Left renal pelvis (tissue), 4 donors: ENCODE results near the gene PRDM15. TPM values are rescaled to one million over a fixed set of nuclear protein-coding genes. Genes with fewer than 3 reads are reported as not detected.
"Not testable (repeated sequence)": the region's sequence is repeated elsewhere in the genome, so short reads cannot be mapped to it uniquely, and the experiment has no call there.

Source experiments
- DNase-seq, 4 donors: peaks; one replicate each; pipeline ENCODE4 v3.0.0-alpha.2; 2013; ENCODE audit warnings: low read depth in 4 of 4, low spot score in 3 of 4
- polyA plus RNA-seq, 4 donors: library from polyadenylated mRNA; unstranded; fragments of 120-200 nt; gene quantifications; one replicate each; pipeline ENCODE4 v1.2.1, GENCODE V29; 2013; ENCODE audit not compliant: insufficient read length in 4 of 4

The PRDM15 gene
- polyA plus RNA-seq, 4 donors: 5.7 to 8.0 (median 6.2) TPM

DNA sequence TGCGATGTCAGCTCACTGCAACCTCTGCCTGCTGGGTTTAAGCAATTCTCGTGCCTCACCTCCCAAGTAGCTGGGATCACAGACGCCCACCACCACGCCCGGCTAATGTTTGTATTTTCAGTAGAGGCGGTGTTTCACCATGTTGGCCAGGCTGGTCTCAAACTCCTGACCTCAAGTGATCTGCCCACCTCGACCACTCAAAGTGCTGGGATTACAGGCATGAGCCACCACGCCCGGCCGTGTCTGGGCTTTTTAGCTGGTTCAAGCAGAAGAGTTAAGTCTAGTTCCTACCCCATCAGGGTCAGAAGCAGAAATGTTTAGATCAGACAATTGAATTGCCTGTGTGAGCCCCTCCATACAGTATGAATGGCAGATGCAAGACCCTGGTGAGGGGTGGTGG is 84.5 kb downstream of the PRDM15 start:
- DNase-seq: no peak

DNA sequence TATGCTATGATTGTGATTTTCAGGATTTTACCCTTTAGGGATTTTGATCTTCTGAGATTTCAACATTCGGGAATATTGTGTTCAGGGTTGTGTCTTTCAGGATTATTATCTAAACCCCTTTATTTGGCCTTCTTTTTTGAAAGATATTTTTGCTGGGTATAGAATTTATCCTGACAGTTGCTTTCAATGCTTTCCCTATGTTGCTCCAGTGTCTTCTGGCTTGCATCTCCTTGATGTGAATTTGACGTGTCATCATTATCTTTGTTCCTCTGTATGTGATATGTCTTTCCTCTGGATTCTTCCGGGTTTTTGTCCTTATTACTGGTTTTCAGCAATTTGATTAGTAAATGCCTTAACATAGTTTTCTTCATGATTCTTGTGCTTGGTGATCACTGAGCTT is 86.4 kb downstream of the PRDM15 start:
- no peak for DNase-seq

- no peak for DNase-seq
Observed at GRCh38 chr21:41786509-41786987, 92.6 kb downstream of the PRDM15 start.

- DNase-seq: not testable (repeated sequence)
Observed at GRCh38 chr21:41785262-41785661, 93.9 kb downstream of the PRDM15 start.

GRCh38 chr21:41784456-41785102 is 94.6 kb downstream of the PRDM15 start:
- no peak for DNase-seq

DNA sequence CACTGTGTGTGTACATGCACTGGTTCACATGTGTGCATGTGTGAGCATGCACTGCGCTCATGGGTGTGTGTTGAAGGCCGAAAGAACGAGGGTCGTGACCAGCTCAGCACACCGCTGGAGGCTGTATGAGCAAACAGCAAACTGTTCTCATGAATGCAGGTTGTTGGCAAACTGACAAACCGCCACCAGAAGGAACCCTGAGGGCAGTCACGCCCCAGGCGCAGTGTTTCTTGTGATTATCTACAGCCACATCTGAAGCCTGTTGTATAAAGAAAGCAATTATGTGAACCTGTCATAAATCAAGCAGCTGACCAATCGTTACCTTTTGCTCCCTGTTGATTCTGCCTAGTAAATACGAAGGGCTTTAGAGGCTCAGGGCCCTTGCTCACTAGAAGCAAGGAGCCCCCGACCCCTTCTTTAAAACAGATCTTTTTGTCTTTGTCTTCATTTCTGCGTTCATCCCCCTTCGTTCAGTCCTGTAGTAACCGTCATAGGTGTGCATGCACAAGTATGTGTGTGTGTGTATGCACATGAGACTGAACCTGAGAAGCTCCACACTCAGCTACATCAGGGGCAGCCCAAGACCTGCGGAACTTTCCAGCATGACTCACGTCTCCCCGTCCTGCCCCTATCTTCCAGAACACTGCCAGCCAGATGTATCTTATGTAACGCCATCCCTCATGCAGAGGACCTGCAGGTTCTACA is 95.5 kb downstream of the PRDM15 start:
- DNase-seq: no peak

GRCh38 chr21:41781050-41781410 is 98.1 kb downstream of the PRDM15 start:
- DNase-seq: no peak

DNA sequence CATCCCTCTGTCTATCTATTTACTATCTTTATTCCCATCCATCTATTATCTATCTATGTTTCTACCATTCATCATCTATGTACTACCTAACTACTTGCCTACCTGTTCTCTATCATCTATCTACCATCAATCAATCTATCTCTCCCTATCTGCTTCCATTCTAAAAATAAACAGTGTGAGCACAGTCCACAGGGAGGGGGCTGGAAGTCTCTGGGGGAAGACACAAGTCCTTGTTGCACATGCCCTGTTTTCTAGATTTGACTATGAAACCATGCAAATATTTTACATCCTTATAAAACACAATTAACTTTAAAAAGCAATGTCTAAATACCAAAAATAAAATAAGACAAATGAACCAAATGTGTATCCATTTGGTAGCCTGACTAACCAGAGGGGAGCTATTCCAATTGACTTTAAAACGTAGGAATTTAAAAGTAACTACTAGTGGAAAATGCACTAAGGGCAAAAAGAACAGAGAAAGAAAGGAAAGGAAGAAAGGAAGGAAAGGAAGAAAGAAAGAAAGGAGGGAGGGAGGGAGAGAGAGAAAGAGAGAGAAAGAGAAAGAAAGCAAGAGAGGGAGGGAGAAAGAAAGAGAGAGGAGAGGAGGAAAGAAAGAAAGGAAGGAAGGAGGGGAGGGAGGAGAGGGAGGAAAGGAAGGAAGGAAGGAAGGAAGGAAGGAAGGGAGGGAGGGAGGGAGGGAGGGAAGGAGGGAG is 98.7 kb downstream of the PRDM15 start:
- no peak for DNase-seq

- DNase-seq: no peak
Observed at GRCh38 chr21:41779659-41780058, 99.5 kb downstream of the PRDM15 start.

DNA sequence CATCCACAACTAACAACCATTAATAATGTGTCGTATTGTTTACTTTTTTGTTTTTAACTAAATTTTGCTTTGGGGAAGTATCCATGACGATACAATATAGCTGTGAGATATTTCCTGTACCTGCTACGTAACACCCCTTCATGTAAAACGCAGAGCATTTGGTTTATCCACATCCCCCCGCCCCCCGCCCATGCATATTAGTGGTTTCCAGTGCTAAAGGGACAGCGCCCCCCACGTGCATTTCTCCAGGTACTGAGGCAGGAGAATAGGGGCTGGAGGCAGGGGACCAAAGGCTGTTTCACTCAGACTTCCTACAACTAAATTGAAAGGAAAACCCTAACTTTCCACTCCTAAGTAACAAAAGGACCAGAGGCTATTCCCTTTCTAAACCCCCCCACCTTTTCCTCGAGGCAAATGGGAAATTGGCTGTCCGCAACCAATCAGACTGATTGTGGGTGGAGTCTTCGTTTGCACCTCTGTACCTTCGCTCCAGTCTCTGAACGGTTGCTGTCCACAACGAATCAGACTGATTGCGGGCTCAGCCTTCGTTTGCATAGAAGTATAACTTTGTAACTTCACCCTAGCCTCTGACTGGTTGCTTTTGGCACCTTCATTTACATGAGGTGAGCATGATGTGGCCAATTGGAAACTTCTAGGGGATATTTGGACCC is 100.1 kb downstream of the PRDM15 start:
- no peak for DNase-seq

GRCh38 chr21:41777951-41778815 is 101.0 kb downstream of the PRDM15 start:
- no peak for DNase-seq

- DNase-seq: no peak
Observed at GRCh38 chr21:41776778-41777177, 102.4 kb downstream of the PRDM15 start.

DNA sequence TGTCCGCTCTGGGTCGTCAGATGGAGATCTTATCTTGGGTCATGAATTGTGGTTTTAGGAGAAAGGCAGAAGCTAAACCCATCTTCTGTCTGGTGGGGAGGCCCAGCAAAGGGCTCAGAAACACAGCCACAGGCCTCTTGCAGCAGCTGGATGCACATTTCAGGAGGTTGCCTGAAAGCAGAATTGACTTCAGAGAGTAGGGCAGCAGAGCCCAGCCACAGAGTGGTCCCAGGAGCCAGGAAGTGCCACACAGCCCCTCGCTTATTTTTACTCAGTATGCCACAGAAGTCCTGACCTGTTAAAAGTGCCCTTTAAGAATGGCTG is 104.0 kb downstream of the PRDM15 start:
- no peak for DNase-seq

- DNase-seq: no peak
Observed at GRCh38 chr21:41774467-41775148, 104.5 kb downstream of the PRDM15 start.

GRCh38 chr21:41772351-41773080 is 106.6 kb downstream of the PRDM15 start:
- no peak for DNase-seq

DNA sequence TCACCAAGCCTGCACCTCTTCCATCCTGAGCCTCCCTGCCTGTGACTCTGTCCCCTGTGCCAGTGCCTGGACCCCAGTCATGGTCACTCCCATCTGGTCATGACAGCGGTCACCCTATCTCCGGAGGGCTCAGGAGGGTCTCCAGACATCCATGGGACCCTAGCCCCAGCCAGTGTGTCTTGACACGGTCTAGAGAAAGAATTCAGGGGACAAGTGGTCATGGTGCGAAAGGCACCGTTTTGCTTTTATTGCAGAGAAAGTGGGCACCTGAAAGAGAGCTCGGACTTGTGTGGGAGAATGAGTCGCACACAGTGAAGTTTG is 107.6 kb downstream of the PRDM15 start:
- DNase-seq: no peak

DNA sequence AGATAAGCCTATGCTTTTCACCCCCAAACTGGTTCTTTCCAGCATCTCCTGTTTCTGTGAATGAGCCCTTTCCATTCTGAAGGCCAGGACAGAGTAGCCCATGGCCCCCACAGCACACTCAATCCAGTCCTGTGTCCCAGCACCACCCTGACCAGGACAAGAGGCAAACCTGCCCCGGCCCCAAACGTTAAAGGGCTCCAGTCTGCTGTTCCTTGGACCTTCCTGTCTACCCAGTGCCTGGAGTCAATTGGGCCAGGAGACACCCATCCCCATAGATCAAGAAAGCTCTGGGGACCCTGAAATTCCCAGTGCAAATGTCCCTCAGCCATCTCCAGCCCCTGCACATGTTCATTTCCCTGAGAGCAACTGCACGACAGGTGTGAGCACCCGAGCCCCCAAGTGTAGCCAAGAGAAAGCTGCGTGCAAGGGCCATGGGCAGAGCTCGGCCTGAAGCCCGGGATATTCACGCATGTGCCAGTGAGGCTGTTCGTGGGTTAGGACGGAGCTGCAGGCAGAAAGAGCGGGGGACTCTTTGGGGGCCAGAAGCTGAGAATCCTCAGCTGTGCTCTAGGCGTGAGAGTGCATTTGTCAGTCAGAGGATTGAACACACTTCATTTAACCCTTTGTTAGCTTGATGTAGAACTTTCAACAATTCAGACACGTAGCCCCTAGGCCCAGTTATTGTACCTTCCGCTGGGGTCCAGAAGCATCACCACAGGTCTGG is 108.1 kb downstream of the PRDM15 start:
- no peak for DNase-seq

DNA sequence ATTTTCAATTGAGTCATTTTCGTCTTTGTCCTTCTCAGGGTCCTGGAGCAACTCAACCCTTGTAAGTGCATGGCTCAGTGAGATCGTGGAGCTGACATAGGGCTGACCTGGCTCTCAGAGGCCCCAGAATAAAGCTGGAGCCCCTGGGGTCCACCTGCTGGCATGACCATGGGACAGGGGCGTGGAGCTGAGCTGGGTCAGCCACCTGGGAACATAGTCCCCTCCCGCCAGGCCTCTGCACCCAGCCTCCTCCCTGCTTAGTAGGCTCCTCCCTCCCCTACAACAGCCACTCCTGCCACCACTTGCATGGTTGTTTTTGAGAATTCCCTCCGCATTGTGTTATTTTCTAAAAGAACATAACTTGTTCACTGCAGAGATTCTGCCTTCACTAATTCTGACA is 109.2 kb downstream of the PRDM15 start:
- no peak for DNase-seq

DNA sequence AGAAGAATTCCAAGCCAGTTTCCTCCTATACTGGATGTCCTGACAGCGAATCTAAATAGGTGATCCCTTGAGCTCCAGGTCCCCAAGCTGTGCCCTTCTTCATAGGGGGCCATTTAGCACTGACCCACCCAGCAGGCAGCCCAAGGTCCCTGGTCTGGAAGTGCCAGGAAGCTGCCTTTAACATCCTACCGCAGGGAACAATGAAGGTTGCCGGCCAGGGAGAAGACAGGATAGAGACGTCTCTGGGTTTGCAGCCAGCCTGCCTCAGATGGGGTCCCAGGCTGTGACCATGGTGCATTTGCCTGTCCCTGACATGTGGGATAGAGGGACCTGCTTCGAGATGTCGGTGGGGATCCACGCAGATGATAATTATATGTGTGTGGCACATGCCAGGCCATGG is 109.6 kb downstream of the PRDM15 start:
- DNase-seq: no peak
